Endothelial cell of umbilical vein (primary cell): ENCODE data around the gene PFKP. TPM values are rescaled to one million over a fixed set of nuclear protein-coding genes. Genes with fewer than 3 reads are reported as not detected.
A peak's percentile ranks its signal among the peaks of the same experiment; 100 is the strongest.

ENCODE experiments used
- BruUV-seq: library from RNA; stranded (reverse); fragments of 400-500 nt; replicated peaks from 2 replicates; lab custom pipeline; 2021; lab: Mats Ljungman, UMichigan
- CTCF ChIA-PET: fragments of 300-600, 350-600 bp; sonication (Branson Sonifier 250); formaldehyde crosslinking; loops from one replicate; lab custom pipeline; 2021; ENCODE audit warnings: antibody characterized with exemption, inconsistent platforms; lab: Charles Lee
- POLR2A ChIA-PET: fragments of 300-600, 350-600 bp; sonication (Branson Sonifier 250); formaldehyde crosslinking; loops from one replicate; lab custom pipeline; 2021; ENCODE audit warnings: antibody characterized with exemption, inconsistent platforms; lab: Charles Lee
- DNase-seq: peaks from one replicate; pipeline ENCODE4 v3.0.0-alpha.2; 2011; ENCODE audit warnings: low read depth, low spot score
- FAIRE-seq: peaks from 2 replicates; lab custom pipeline; 2011; peaks lifted over from hg19 to GRCh38; lab: Jason Lieb, UNC
- H2AFZ ChIP-seq: 2 replicates; pipeline ENCODE4 v1.6.0; 2012; ENCODE audit warnings: low read depth, low read length, control low read depth, inconsistent platforms
- H3K27ac ChIP-seq: 2 replicates; pipeline ENCODE4 v1.5.1; 2011; ENCODE audit warnings: low read depth, mild to moderate bottlenecking, control low read depth, low read length, moderate library complexity; ENCODE audit not compliant: insufficient read depth
- H3K27me3 ChIP-seq, 2 experiments: 2 replicates each; pipeline versions ENCODE4 v1.6.0 to v1.6.1; 2011; ENCODE audit warnings: low read length in 2 of 2, mixed read lengths in 1 of 2; ENCODE audit not compliant: control insufficient read depth in 2 of 2, insufficient read depth in 2 of 2
- H3K36me3 ChIP-seq, 2 experiments: 2 replicates in 1 of 2; 3 replicates in 1 of 2; pipeline ENCODE4 v1.5.1; 2011; ENCODE audit warnings: low read length in 2 of 2, mild to moderate bottlenecking in 1 of 2, moderate library complexity in 1 of 2; ENCODE audit not compliant: control insufficient read depth in 2 of 2, insufficient read depth in 2 of 2; ENCODE audit errors: extremely low read depth in 1 of 2
- H3K4me1 ChIP-seq: 3 replicates; pipeline ENCODE4 v1.5.1; 2011; ENCODE audit warnings: mild to moderate bottlenecking, low read length; ENCODE audit not compliant: control insufficient read depth, insufficient read depth; ENCODE audit errors: extremely low read depth
- H3K4me2 ChIP-seq: 2 replicates; pipeline ENCODE4 v1.6.1; 2011; ENCODE audit warnings: low read length, control low read depth, mixed read lengths; ENCODE audit not compliant: insufficient read depth
- H3K4me3 ChIP-seq, 3 experiments: fragments of 200-600 bp in 1 of 3; sonication (generic), shearing (Covaris generic) in 1 of 3; replicated peaks in 1 of 3; 2 replicates each; pipeline ENCODE4 v1.5.1; 2011 to 2016; ENCODE audit warnings: control low read depth in 3 of 3, low read length in 3 of 3, mild to moderate bottlenecking in 2 of 3, inconsistent platforms in 1 of 3, low read depth in 1 of 3, moderate library complexity in 1 of 3; ENCODE audit not compliant: insufficient read depth in 1 of 3
- H3K79me2 ChIP-seq: 2 replicates; pipeline ENCODE4 v1.6.0; 2012; ENCODE audit warnings: low read length, inconsistent platforms; ENCODE audit not compliant: control insufficient read depth, insufficient read depth
- H3K9ac ChIP-seq: replicated peaks from 2 replicates; pipeline ENCODE3; 2011; ENCODE audit warnings: low read length, control low read depth; ENCODE audit not compliant: insufficient read depth; ENCODE audit errors: extremely low read depth
- H3K9me1 ChIP-seq: replicated peaks from 3 replicates; pipeline ENCODE4 v1.6.0; 2011; ENCODE audit warnings: mild to moderate bottlenecking, low read length; ENCODE audit not compliant: control insufficient read depth, insufficient read depth; ENCODE audit errors: extremely low read depth
- H3K9me3 ChIP-seq: replicated peaks from 2 replicates; pipeline ENCODE4 v1.5.1; 2012; ENCODE audit warnings: low read length, inconsistent platforms; ENCODE audit not compliant: control insufficient read depth, insufficient read depth
- H4K20me1 ChIP-seq: replicated peaks from 2 replicates; pipeline ENCODE3; 2011; ENCODE audit warnings: mild to moderate bottlenecking, low read length; ENCODE audit not compliant: control insufficient read depth, insufficient read depth; ENCODE audit errors: extremely low read depth
- FOS ChIP-seq: IDR thresholded peaks from 2 replicates; pipeline ENCODE4 v1.6.1; 2011; ENCODE audit warnings: mild to moderate bottlenecking, low read length, moderate library complexity, borderline replicate concordance; ENCODE audit not compliant: insufficient read depth
- GATA2 ChIP-seq: IDR thresholded peaks from 2 replicates; pipeline ENCODE4 v1.7.0; 2011; ENCODE audit warnings: low read depth, mild to moderate bottlenecking, moderate library complexity, mixed read lengths, low read length; ENCODE audit not compliant: insufficient read length, insufficient read depth
- MAX ChIP-seq: IDR thresholded peaks from 2 replicates; pipeline ENCODE4 v1.6.1; 2011; ENCODE audit not compliant: insufficient read depth, insufficient read length
- MYC ChIP-seq: IDR thresholded peaks from one replicate; pipeline ENCODE4 v1.6.1; 2011; ENCODE audit warnings: mild to moderate bottlenecking, low read depth, low read length
- POLR2A ChIP-seq: IDR thresholded peaks from 2 replicates; pipeline ENCODE4 v1.6.1; 2012; ENCODE audit warnings: low read depth, mild to moderate bottlenecking, control low read depth, low read length
- POLR2AphosphoS5 ChIP-seq: IDR thresholded peaks from 2 replicates; pipeline ENCODE4 v1.6.1; 2012; ENCODE audit warnings: low read depth, mild to moderate bottlenecking, control low read depth, low read length, moderate library complexity; ENCODE audit not compliant: insufficient read depth
- dilution Hi-C: fragments of 300-500 bp; cut with MboI; formaldehyde crosslinking; loops from one replicate; pipeline ENCODE4 v1.15.0; 2019; ENCODE audit warnings: low sequenced_read_pairs; ENCODE audit not compliant: extremely low pct_ligation_motif_present
- intact Hi-C: fragments of 100-400 bp; cut with micrococcal nuclease; formaldehyde crosslinking; loops from one replicate; pipeline ENCODE4 v1.10.0; 2022
- polyA plus RNA-seq, 4 experiments: library from polyadenylated mRNA; depleted of rRNA in 3 of 4; stranded (reverse) in 3 of 4; unstranded in 1 of 4; fragments of >200 nt; gene quantifications; 2 replicates each; pipeline versions ENCODE4 v1.2.1 to v1.2.3, GENCODE V29; 2011 to 2012; ENCODE audit warnings: missing spikeins in 1 of 4
- total RNA-seq: library from RNA; stranded (reverse); gene quantifications from 2 replicates; pipeline ENCODE4 v1.2.3, GENCODE V29; 2021
- TF ChIP-seq, protein P1 (sequence below), 2 donors: IDR thresholded peaks; 1 replicate in 1 of 2; 2 replicates in 1 of 2; pipeline ENCODE4 v1.5.1; 2011; ENCODE audit warnings: low read length in 2 of 2, mild to moderate bottlenecking in 2 of 2, moderate library complexity in 2 of 2, control low read depth in 1 of 2, inconsistent platforms in 1 of 2, low read depth in 1 of 2; ENCODE audit not compliant: insufficient read depth in 1 of 2; ENCODE audit errors: extremely low read depth in 1 of 2

The PFKP gene
- total and polyA plus RNA-seq, 2 donors (not counting 3 experiments of a cell fraction or from before 2014, with no cell fraction given) = 185 to 359 TPM

GRCh38 chr10:3100856-3101640 is 33.7 kb downstream of the PFKP start:
- TF ChIP-seq MYC = no peak
- TF ChIP-seq FOS = no peak
- TF ChIP-seq, protein P1, sequence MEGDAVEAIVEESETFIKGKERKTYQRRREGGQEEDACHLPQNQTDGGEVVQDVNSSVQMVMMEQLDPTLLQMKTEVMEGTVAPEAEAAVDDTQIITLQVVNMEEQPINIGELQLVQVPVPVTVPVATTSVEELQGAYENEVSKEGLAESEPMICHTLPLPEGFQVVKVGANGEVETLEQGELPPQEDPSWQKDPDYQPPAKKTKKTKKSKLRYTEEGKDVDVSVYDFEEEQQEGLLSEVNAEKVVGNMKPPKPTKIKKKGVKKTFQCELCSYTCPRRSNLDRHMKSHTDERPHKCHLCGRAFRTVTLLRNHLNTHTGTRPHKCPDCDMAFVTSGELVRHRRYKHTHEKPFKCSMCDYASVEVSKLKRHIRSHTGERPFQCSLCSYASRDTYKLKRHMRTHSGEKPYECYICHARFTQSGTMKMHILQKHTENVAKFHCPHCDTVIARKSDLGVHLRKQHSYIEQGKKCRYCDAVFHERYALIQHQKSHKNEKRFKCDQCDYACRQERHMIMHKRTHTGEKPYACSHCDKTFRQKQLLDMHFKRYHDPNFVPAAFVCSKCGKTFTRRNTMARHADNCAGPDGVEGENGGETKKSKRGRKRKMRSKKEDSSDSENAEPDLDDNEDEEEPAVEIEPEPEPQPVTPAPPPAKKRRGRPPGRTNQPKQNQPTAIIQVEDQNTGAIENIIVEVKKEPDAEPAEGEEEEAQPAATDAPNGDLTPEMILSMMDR (IDR thresholded peaks at IDR 0.05; ENCODE audit: extremely low read depth in 1 of 2, insufficient read depth in 1 of 2, low read depth in 1 of 2, low read length in 2 of 2) = no peak
- no peak for TF ChIP-seq POLR2AphosphoS5
- TF ChIP-seq POLR2A = no peak
- no peak for TF ChIP-seq GATA2
- no peak for TF ChIP-seq MAX
- Histone ChIP-seq H3K9me1 (no peaks in the 10 kb centered on the region), H3K4me3 (no peak overlapping the region), H3K9me3 (no peaks in the 10 kb centered on the region), H4K20me1 (no peaks in the 10 kb centered on the region), H3K9ac (no peak overlapping the region), H3K4me2 (no peak overlapping the region), H2AFZ (no peak overlapping the region), H3K79me2 (peaks cover 74% of the 10 kb centered on the region), H3K4me1 (peaks cover 28% of the 10 kb centered on the region), H3K36me3 (peaks cover 29 to 34% of the 10 kb centered on the region in 2 experiments), H3K27ac (peak overlapping the region; percentile 4), H3K27me3 (no peaks in the 10 kb centered on the region)
- CTCF ChIA-PET = interaction anchor here (0.9 to 1.5 kb wide), 3 partner anchors 10 to 29 kb away, joined by 3 read pairs; no protein-coding TSS in a partner anchor
- FAIRE-seq (no peak), DNase-seq (no peak)
- dilution Hi-C loops = no loop called here
- BruUV-seq = no TSS peak
- POLR2A ChIA-PET = no interaction called here
- intact Hi-C loops = no loop called here
